Memory B cell (primary cell): Measurements from ENCODE around the gene LIN37.

Source experiments
- ATAC-seq: fragments of 150-1000 bp; cut with Tn5 transposase; 2 replicates; pipeline ENCODE4 v1.10.0; 2021; ENCODE audit warnings: low read depth, mild to moderate bottlenecking, moderate library complexity
- DNase-seq, 2 donors: peaks; one replicate each; pipeline ENCODE4 v3.0.0; 2022; ENCODE audit warnings: low spot score in 2 of 2
- H3K27ac Mint-ChIP-seq: one replicate; pipeline ENCODE4 v1.8.0; 2022; ENCODE audit warnings: mild to moderate bottlenecking, moderate library complexity, mixed read lengths
- H3K27me3 Mint-ChIP-seq: one replicate; pipeline ENCODE4 v1.8.0; 2022; ENCODE audit warnings: mixed read lengths
- H3K36me3 Mint-ChIP-seq: one replicate; pipeline ENCODE4 v1.8.0; 2022; ENCODE audit warnings: mild to moderate bottlenecking, mixed read lengths
- H3K4me1 Mint-ChIP-seq: one replicate; pipeline ENCODE4 v1.8.0; 2022; ENCODE audit warnings: mixed read lengths
- H3K4me3 Mint-ChIP-seq: one replicate; pipeline ENCODE4 v1.8.0; 2022; ENCODE audit warnings: mild to moderate bottlenecking, moderate library complexity, mixed read lengths
- H3K9me3 Mint-ChIP-seq: one replicate; pipeline ENCODE4 v1.8.0; 2022; ENCODE audit warnings: mixed read lengths

Gene LIN37

GRCh38 chr19:35746087-35746462, 2.3 kb upstream of the LIN37 start:
- no peak for DNase-seq
- no peak for ATAC-seq
- Mint-ChIP-seq H3K36me3 (peaks cover 6% of the 10 kb centered on the region), H3K27ac (peak overlapping the region; percentile 98), H3K27me3 (no peaks in the 10 kb centered on the region), H3K4me3 (peak overlapping the region; percentile 96), H3K4me1 (peaks cover 29% of the 10 kb centered on the region), H3K9me3 (no peaks in the 10 kb centered on the region)

GRCh38 chr19:35746531-35746930, 1.8 kb upstream of the LIN37 start:
- DNase-seq (no peak), ATAC-seq (no peak)
- H3K36me3 Mint-ChIP-seq: peaks cover 6% of the 10 kb centered on the region
- peak overlapping the region; percentile 98 for H3K27ac Mint-ChIP-seq
- H3K9me3 Mint-ChIP-seq: no peaks in the 10 kb centered on the region
- no peaks in the 10 kb centered on the region for H3K27me3 Mint-ChIP-seq
- H3K4me1 Mint-ChIP-seq: peaks cover 29% of the 10 kb centered on the region
- H3K4me3 Mint-ChIP-seq: peak overlapping the region; percentile 96

- no peaks in the 10 kb centered on the region for H3K9me3 Mint-ChIP-seq
- peak overlapping the region; percentile 51 for H3K4me3 Mint-ChIP-seq
- peaks cover 26% of the 10 kb centered on the region for H3K4me1 Mint-ChIP-seq
- ATAC-seq (no peak), DNase-seq (no peak)
- peaks cover 7% of the 10 kb centered on the region for H3K27me3 Mint-ChIP-seq
- peaks cover 19% of the 10 kb centered on the region for H3K36me3 Mint-ChIP-seq
- no peak overlapping the region for H3K27ac Mint-ChIP-seq
Measured at GRCh38 chr19:35750167-35750566, 1.8 kb downstream of the LIN37 start.

GRCh38 chr19:35751839-35752745, 3.7 kb downstream of the LIN37 start:
- H3K9me3 Mint-ChIP-seq: no peaks in the 10 kb centered on the region
- ATAC-seq: no peak
- H3K27ac Mint-ChIP-seq: no peak overlapping the region
- H3K4me3 Mint-ChIP-seq: no peak overlapping the region
- peaks cover 24% of the 10 kb centered on the region for H3K36me3 Mint-ChIP-seq
- DNase-seq: no peak
- peaks cover 31% of the 10 kb centered on the region for H3K4me1 Mint-ChIP-seq
- peaks cover 13% of the 10 kb centered on the region for H3K27me3 Mint-ChIP-seq

- peaks cover 31% of the 10 kb centered on the region for H3K4me1 Mint-ChIP-seq
- no peak overlapping the region for H3K4me3 Mint-ChIP-seq
- no peak for DNase-seq
- H3K9me3 Mint-ChIP-seq: no peaks in the 10 kb centered on the region
- ATAC-seq: no peak
- H3K27me3 Mint-ChIP-seq: peaks cover 13% of the 10 kb centered on the region
- H3K36me3 Mint-ChIP-seq: peaks cover 24% of the 10 kb centered on the region
- H3K27ac Mint-ChIP-seq: no peak overlapping the region
Measured at GRCh38 chr19:35752746-35753350, 4.5 kb downstream of the LIN37 start.

- peaks cover 13% of the 10 kb centered on the region for H3K27me3 Mint-ChIP-seq
- no peak overlapping the region for H3K27ac Mint-ChIP-seq
- ATAC-seq (no peak), DNase-seq (no peak)
- H3K4me3 Mint-ChIP-seq: no peak overlapping the region
- peaks cover 24% of the 10 kb centered on the region for H3K36me3 Mint-ChIP-seq
- no peaks in the 10 kb centered on the region for H3K9me3 Mint-ChIP-seq
- H3K4me1 Mint-ChIP-seq: peaks cover 25% of the 10 kb centered on the region
Measured at GRCh38 chr19:35753634-35754369, 5.4 kb downstream of the LIN37 start.

GRCh38 chr19:35754370-35755130, 6.2 kb downstream of the LIN37 start:
- peak overlapping the region; percentile 53 for H3K4me3 Mint-ChIP-seq
- H3K9me3 Mint-ChIP-seq: no peaks in the 10 kb centered on the region
- no peak for DNase-seq
- H3K4me1 Mint-ChIP-seq: peaks cover 26% of the 10 kb centered on the region
- peaks cover 24% of the 10 kb centered on the region for H3K36me3 Mint-ChIP-seq
- H3K27me3 Mint-ChIP-seq: peaks cover 13% of the 10 kb centered on the region
- H3K27ac Mint-ChIP-seq: no peak overlapping the region
- ATAC-seq: no peak

GRCh38 chr19:35755131-35755549, 6.8 kb downstream of the LIN37 start:
- Mint-ChIP-seq H3K36me3 (peaks cover 23% of the 10 kb centered on the region), H3K27me3 (peaks cover 13% of the 10 kb centered on the region), H3K4me3 (peak overlapping the region; percentile 53), H3K4me1 (peaks cover 23% of the 10 kb centered on the region), H3K27ac (no peak overlapping the region), H3K9me3 (no peaks in the 10 kb centered on the region)
- DNase-seq (no peak), ATAC-seq (no peak)

- peak; percentile 5 for ATAC-seq
- Mint-ChIP-seq H3K27ac (no peak overlapping the region), H3K27me3 (peaks cover 13% of the 10 kb centered on the region), H3K4me1 (peaks cover 20% of the 10 kb centered on the region), H3K36me3 (peaks cover 23% of the 10 kb centered on the region), H3K9me3 (no peaks in the 10 kb centered on the region), H3K4me3 (peak overlapping the region; percentile 41)
- DNase-seq: no peak
Measured at GRCh38 chr19:35755550-35756376, 7.4 kb downstream of the LIN37 start.

- peaks cover 13% of the 10 kb centered on the region for H3K27me3 Mint-ChIP-seq
Measured at GRCh38 chr19:35756377-35757230, 8.2 kb downstream of the LIN37 start, which contains the start of gene HSPB6. TSS of gene HSPB6 (minus strand) at chr19:35757029. CDS start at chr19:35757008, 21 bp downstream.

GRCh38 chr19:35757231-35757748, 8.9 kb downstream of the LIN37 start:
- Mint-ChIP-seq H3K4me3 (peak overlapping the region; percentile 89), H3K4me1 (peaks cover 20% of the 10 kb centered on the region), H3K27me3 (peaks cover 13% of the 10 kb centered on the region), H3K36me3 (peaks cover 26% of the 10 kb centered on the region), H3K27ac (peak overlapping the region; percentile 87), H3K9me3 (no peaks in the 10 kb centered on the region)
- no peak for DNase-seq
- no peak for ATAC-seq

More at GRCh38 chr19:35756377-35757230, 8.2 kb downstream of the LIN37 start, which contains the start of gene HSPB6:
- DNase-seq (no peak), ATAC-seq (no peak)
- peaks cover 23% of the 10 kb centered on the region for H3K36me3 Mint-ChIP-seq
- H3K4me3 Mint-ChIP-seq: peak within 1 kb of the TSS; percentile 89
- H3K9me3 Mint-ChIP-seq: no peaks in the 10 kb centered on the region
- peaks cover 20% of the 10 kb centered on the region for H3K4me1 Mint-ChIP-seq
- peak within 1 kb of the TSS; percentile 87 for H3K27ac Mint-ChIP-seq
